Aorta (tissue), 5 donors: ENCODE results near the gene TNFAIP8L1. TPM values are rescaled to one million over a fixed set of nuclear protein-coding genes. Genes with fewer than 3 reads are reported as not detected.

Experiments
- ATAC-seq: fragments of 200-7000 bp; cut with Tn5 transposase; one replicate; pipeline ENCODE4 v1.9.1; 2022; ENCODE audit warnings: moderate library complexity; ENCODE audit not compliant: low FRiP score
- DNase-seq, 2 donors: peaks; one replicate each; pipeline ENCODE4 v3.0.0-alpha.2; 2020
- H3K27ac ChIP-seq, 2 donors: one replicate each; pipeline ENCODE4 v1.5.1; 2013; ENCODE audit warnings: low read length in 2 of 2, mild to moderate bottlenecking in 2 of 2, moderate library complexity in 2 of 2, control low read depth in 1 of 2, inconsistent platforms in 1 of 2, low read depth in 1 of 2
- H3K27me3 ChIP-seq, 2 donors: one replicate each; pipeline ENCODE4 v1.6.1; 2013; ENCODE audit warnings: control low read depth in 1 of 2, low read length in 1 of 2, mild to moderate bottlenecking in 1 of 2, moderate library complexity in 1 of 2; ENCODE audit not compliant: insufficient read depth in 2 of 2, control insufficient read depth in 1 of 2
- H3K36me3 ChIP-seq, 2 donors: one replicate each; pipeline ENCODE4 v1.6.1; 2013; ENCODE audit warnings: control low read depth in 1 of 2, low read length in 1 of 2, mild to moderate bottlenecking in 1 of 2; ENCODE audit not compliant: insufficient read depth in 2 of 2, control insufficient read depth in 1 of 2
- H3K4me1 ChIP-seq, 2 donors: one replicate each; pipeline ENCODE4 v1.6.1; 2013; ENCODE audit warnings: low read length in 2 of 2, control low read depth in 1 of 2, mild to moderate bottlenecking in 1 of 2, moderate library complexity in 1 of 2; ENCODE audit not compliant: insufficient read depth in 2 of 2, control insufficient read depth in 1 of 2
- H3K4me3 ChIP-seq, 2 donors: one replicate each; pipeline ENCODE4 v1.5.1; 2013; ENCODE audit warnings: low read length in 2 of 2, control low read depth in 1 of 2, mild to moderate bottlenecking in 1 of 2
- H3K9me3 ChIP-seq: one replicate; pipeline ENCODE4 v1.6.1; 2013; ENCODE audit warnings: mild to moderate bottlenecking, low read length; ENCODE audit not compliant: control insufficient read depth
- WGBS, 2 donors: extraction: QIAGEN DNeasy Blood & Tissue Kit; methylation state at CpG; one replicate each; pipeline ENCODE4 v1.1.7; 2013; 5-methylcytosine and 5-hydroxymethylcytosine counted together
- intact Hi-C, 2 donors: fragments of 100-400 bp; cut with DNase I; formaldehyde crosslinking; loops; one replicate each; pipeline versions ENCODE4 v1.14.2 to v1.15.0; 2022
- polyA plus RNA-seq, 2 donors: library from polyadenylated mRNA; stranded (reverse); fragments of 200-250 nt; gene quantifications; one replicate each; pipeline ENCODE4 v1.2.3, GENCODE V29; 2013
- total RNA-seq, 2 donors: library from RNA; stranded (reverse); fragmentation: NEBNext Ultra II Directional; extraction: Animal tissue kit (Norgen Biotek cat#: 25700); gene quantifications; one replicate each; pipeline ENCODE4 v1.2.1, GENCODE V29; 2021
- donor health status: healthy with polysubstance abuse.
- donor health status: Bipolar disorder and iron deficiency.
- donor health status: DM: no; HTN: no; CAD: no.
- donor health status: DM: no; HTN: no; CAD: no.
- donor health status: DM: yes; HTN: yes; CAD: no.

TNFAIP8L1 gene
- total and polyA plus RNA-seq, 4 donors, result 1.6 to 13.5 (median 4.6) TPM

DNA sequence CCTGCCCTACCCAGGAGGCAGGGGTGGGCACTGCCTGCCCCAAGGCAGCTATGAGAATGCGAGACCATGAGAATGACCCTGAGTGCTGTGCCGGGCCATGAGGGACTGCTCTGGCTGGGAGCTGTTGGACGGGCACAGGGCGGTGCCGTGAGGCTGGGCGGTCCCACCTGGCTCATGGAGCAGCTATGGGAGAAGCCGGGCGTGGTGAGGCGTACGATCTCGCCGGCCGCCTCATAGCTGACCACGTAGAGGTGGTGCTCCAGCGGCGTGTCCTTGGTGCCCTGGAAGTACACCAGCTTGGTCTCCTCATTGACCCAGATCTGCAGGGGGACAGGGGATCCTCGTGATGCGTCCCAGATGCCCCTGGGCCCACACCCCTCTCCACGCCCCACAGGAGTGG is 50.1 kb downstream of the TNFAIP8L1 start:
- H3K36me3 ChIP-seq, result peaks cover 3 to 10% of the 10 kb centered on the region in 2 donors
- no peak for ATAC-seq
- no peak overlapping the region for H3K27ac ChIP-seq
- no peaks in the 10 kb centered on the region for H3K4me1 ChIP-seq
- intact Hi-C loops, result no loop called here
- WGBS, 2 donors, result 92 to 96% methylated on average over 18 to 19 of the region's 19 CpGs
- no peak for DNase-seq
- H3K4me3 ChIP-seq, result no peak overlapping the region
- no peaks in the 10 kb centered on the region for H3K27me3 ChIP-seq
- no peaks in the 10 kb centered on the region for H3K9me3 ChIP-seq

DNA sequence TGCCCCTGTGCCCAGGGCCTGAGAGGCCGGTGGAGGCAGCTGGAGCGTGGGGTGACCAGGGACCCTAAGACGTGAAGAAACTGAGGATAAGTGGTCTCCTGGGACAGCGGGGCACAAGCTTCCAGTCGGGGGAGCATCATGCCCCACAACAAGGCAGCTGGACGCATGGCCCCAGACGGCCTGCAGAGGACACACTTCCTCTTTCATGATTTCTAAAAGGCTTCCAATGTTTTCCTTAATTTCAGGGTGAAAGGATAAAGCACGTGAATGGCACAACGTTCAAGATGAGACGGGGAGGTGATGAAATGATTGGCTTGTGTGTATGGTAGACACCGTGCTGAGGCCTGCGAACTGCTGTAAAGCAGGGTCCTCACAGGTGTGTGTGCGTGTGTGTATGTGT is 51.0 kb downstream of the TNFAIP8L1 start:
- Histone ChIP-seq H3K36me3 (peaks cover 3 to 12% of the 10 kb centered on the region in 2 donors), H3K27ac (no peak overlapping the region), H3K4me3 (no peak overlapping the region), H3K4me1 (no peaks in the 10 kb centered on the region), H3K9me3 (no peaks in the 10 kb centered on the region), H3K27me3 (no peaks in the 10 kb centered on the region)
- ATAC-seq (no peak), DNase-seq (no peak)
- intact Hi-C loops, result no loop called here
- WGBS, 2 donors, result 78 to 80% methylated on average over 13 of the region's 13 CpGs

DNA sequence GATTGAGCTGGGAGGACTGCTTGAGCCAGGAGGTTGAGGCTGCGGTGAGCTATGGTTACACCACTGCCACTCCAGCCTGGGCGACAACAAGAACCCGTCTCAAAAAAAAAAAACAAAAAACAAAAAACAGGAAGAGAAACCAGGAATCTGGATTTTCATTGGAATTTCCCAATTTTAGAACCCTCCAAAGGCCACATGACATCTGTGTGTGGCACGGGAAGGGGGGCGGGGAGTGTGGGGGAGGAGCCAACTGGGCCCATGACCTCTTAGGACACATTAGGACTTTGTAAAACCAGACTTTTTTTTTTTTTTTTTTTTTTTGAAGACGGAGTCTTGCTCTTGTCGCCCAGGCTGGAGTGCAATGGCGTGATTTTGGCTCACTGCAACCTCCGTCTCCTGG is 52.1 kb downstream of the TNFAIP8L1 start:
- WGBS, 2 donors, result 88 to 89% methylated on average over 9 of the region's 9 CpGs
- peaks cover 3 to 12% of the 10 kb centered on the region in 2 donors for H3K36me3 ChIP-seq
- ATAC-seq (no peak), DNase-seq (peak; percentile 75 to 81)
- no peaks in the 10 kb centered on the region for H3K4me1 ChIP-seq
- no peaks in the 10 kb centered on the region for H3K9me3 ChIP-seq
- H3K27ac ChIP-seq, result no peak overlapping the region
- no peaks in the 10 kb centered on the region for H3K27me3 ChIP-seq
- no peak overlapping the region for H3K4me3 ChIP-seq
- intact Hi-C loops, result no loop called here

DNA sequence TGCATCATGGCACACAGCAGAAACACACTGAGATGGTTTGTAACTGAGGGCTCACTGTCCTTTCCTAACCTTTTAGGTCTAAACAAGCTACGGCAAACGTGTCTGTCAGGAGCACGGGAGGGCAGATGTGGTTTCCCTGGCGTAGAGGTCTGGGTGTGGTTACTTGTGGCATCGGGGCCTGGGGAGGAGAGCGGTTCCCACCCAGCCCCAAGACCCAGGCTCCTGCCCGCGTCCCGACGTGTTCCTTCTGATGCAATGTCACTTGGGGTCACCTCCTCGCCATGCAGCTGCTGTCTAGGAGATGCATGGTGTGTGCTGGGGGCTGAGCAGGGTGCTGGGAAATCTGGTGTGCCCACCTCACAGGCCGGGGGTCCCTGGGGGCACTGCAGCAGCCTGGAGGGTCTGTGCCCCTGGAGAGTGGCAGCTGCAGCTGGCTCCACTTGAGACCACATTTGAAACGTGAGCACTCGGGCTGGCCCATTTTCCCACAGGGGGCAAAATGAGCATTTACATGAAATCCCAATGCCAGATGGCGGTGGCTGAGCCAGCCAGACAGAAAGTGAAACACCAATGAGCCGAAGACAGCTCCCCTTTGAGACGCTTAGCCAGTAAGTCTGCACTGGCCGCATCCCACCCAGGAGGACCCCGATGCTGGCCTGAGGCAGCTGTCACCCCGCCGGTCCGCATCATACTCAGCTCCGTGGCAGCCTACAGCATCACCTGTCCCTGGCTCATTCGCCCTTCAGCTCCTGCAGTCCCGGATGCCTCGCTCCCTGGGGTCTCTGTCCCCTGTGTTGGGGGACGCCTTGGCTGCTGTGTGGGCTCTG is 53.1 kb downstream of the TNFAIP8L1 start:
- H3K4me3 ChIP-seq, result no peak overlapping the region
- peaks cover 0 to 12% of the 10 kb centered on the region in 2 donors for H3K36me3 ChIP-seq
- H3K27me3 ChIP-seq, result no peaks in the 10 kb centered on the region
- ATAC-seq (no peak), DNase-seq (no peak)
- no peak overlapping the region for H3K27ac ChIP-seq
- 91% methylated on average over 27 of the region's 27 CpGs for WGBS, 2 donors
- no peaks in the 10 kb centered on the region for H3K9me3 ChIP-seq
- H3K4me1 ChIP-seq, result no peaks in the 10 kb centered on the region
- intact Hi-C loops, result no loop called here

DNA sequence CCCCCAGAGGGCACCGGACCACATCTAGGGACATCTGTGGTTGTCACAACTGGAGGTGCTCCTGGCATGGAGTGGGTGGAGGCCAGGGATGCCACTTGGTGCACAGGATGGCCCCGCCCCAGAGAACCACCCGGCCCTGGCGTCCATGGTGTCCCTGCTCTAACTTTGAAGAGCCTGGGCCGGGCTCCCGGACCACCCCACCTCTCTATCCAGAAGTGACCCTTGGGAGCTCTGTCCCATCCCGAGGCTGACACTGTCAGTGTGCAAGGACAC is 53.7 kb downstream of the TNFAIP8L1 start:
- Histone ChIP-seq H3K4me1 (no peaks in the 10 kb centered on the region), H3K4me3 (no peak overlapping the region), H3K36me3 (peaks cover 0 to 12% of the 10 kb centered on the region in 2 donors), H3K9me3 (no peaks in the 10 kb centered on the region), H3K27ac (no peak overlapping the region), H3K27me3 (no peaks in the 10 kb centered on the region)
- ATAC-seq, result no peak
- intact Hi-C loops, result no loop called here
- DNase-seq, result no peak
- 90 to 95% methylated on average over 7 of the region's 7 CpGs for WGBS, 2 donors

DNA sequence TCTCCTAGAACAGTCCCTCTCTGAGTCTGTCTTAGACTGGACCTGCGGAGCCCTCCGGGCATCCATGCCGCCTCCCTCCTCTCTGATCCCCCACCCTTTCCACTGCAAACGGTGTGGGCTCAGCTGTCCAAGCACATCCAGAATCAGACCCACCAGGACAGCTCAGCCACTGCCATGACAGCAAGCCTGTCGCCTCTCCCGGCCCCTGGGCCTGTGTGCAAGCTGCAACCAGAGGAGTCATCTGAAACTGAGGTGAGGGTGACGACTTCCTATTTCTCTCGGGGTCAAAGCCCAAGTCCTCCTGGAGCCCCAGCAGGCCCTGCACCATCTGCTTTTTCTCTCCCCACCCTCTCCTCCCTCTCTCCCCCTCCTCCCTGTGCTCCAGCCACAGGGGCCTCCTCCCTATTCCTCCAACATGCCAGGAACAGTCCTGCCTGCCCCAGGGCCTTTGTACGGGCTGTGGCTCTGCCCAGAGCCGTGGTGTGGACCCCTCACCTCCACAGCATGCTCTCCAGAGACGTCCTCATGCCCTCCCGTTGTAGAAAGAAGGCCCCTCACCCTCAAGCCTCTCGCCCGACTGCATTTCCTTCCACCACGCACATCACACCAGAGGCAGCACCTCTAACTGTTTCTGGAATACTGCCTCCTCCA is 54.3 kb downstream of the TNFAIP8L1 start:
- ATAC-seq (no peak), DNase-seq (no peak)
- Histone ChIP-seq H3K36me3 (peaks cover 0 to 10% of the 10 kb centered on the region in 2 donors), H3K27me3 (no peaks in the 10 kb centered on the region), H3K4me3 (no peak overlapping the region), H3K4me1 (no peaks in the 10 kb centered on the region), H3K27ac (no peak overlapping the region), H3K9me3 (no peaks in the 10 kb centered on the region)
- intact Hi-C loops, result no loop called here
- 92% methylated on average over 15 of the region's 15 CpGs for WGBS, 2 donors

DNA sequence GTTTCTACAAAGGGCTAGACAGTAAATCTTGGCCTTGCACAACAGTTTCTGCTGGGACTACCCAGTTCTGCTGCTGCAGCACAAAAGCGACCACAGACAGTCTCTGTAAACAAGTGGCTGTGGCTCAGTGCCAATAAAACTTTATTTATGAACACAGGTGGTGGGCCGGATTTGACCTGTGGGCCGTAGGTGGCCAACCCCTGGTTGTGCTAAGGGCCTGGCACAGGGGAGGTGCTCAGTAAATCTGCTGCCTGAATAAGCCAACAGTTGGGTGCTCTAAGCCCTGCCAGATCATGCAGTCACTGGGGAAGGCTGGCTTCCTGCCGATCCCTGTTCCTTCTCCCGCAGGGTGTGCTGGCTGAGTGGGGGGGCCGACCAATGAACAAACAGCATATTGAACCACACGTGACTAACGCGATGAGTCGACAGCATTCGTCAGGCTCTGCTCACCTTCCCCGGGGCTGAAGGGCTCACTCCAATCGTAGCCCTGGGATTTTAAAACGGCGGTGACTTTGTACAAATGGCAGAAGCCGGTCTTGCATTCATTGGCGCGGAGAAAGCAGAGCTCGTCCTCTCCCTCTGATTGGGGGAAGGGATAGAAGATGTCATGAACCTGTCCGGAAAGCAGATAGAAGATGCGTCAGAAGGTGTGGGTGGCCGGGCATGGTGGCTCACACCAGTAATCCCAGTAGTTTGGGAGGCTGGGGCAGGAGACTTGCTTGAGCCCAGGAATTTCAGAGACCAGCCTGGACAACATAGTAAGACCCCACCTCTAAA is 55.1 kb downstream of the TNFAIP8L1 start:
- 91 to 94% methylated on average over 22 of the region's 22 CpGs for WGBS, 2 donors
- H3K27me3 ChIP-seq, result no peaks in the 10 kb centered on the region
- H3K27ac ChIP-seq, result no peak overlapping the region
- DNase-seq (peak in 1 of 2 donors; percentile 76), ATAC-seq (peak; percentile 13)
- peaks cover 0 to 10% of the 10 kb centered on the region in 2 donors for H3K36me3 ChIP-seq
- no peaks in the 10 kb centered on the region for H3K9me3 ChIP-seq
- intact Hi-C loops, result no loop called here
- no peak overlapping the region for H3K4me3 ChIP-seq
- no peaks in the 10 kb centered on the region for H3K4me1 ChIP-seq

DNA sequence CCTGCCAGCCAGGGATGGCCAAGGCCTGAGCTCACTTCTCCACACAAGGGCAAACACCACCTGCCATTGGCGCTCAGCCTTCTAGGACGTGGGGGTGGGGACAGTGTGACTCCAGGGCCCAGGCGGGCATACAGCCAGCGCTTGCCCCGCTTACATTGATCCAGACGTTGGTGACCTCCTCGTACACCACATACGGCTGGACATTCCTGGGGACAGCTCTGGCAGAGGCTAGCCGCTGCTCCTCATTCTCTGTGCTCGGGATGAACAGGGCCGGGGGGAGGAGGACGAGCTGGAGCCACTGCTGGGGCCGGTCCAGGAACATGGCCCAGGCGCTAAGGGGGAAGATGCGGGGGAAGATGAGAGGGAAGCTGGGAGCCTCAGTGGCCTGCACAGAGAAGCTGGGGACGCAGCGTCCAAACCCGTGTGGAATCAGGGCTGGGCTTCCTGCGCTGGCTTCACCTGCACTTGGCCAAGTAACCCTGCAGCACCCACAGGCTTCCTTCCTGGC is 56.0 kb downstream of the TNFAIP8L1 start:
- H3K4me1 ChIP-seq, result no peaks in the 10 kb centered on the region
- 87 to 89% methylated on average over 19 of the region's 19 CpGs for WGBS, 2 donors
- H3K27me3 ChIP-seq, result no peaks in the 10 kb centered on the region
- DNase-seq (no peak), ATAC-seq (no peak)
- peaks cover 0 to 6% of the 10 kb centered on the region in 2 donors for H3K36me3 ChIP-seq
- no peaks in the 10 kb centered on the region for H3K9me3 ChIP-seq
- no peak overlapping the region for H3K27ac ChIP-seq
- no peak overlapping the region for H3K4me3 ChIP-seq
- intact Hi-C loops, result no loop called here
